Bronchus fibroblast of lung (primary cell): ENCODE measurements around the gene NDUFV1. TPM values are rescaled to one million over a fixed set of nuclear protein-coding genes. Genes with fewer than 3 reads are reported as not detected.

Experiments
- total RNA-seq: library from RNA; depleted of rRNA; stranded (reverse); fragments of >200 nt; gene quantifications from 2 replicates; pipeline ENCODE4 v1.2.3, GENCODE V29; 2015

The NDUFV1 gene
- 230 and 237 TPM in 2 replicates for total RNA-seq

GRCh38 chr11:67606492-67607295, at the start of gene NDUFV1:
Gene NDUFV1, plus strand, starts transcription at chr11:67606936. Its CDS starts 69 bp downstream, at chr11:67607005.

GRCh38 chr11:67583247-67584204, 23.2 kb upstream of the NDUFV1 start, which contains the start of gene GSTP1:
Gene GSTP1, plus strand, starts transcription at chr11:67583812. Its CDS starts 32 bp downstream, at chr11:67583844.

GRCh38 chr11:67629386-67630227, 22.9 kb downstream of the NDUFV1 start, which contains the start of gene NUDT8:
Gene NUDT8, minus strand, starts transcription at chr11:67629937. Its CDS starts 26 bp downstream, at chr11:67629911.

GRCh38 chr11:67639438-67639859, 32.7 kb downstream of the NDUFV1 start, which contains the start of gene TBX10:
Gene TBX10, minus strand, starts transcription at chr11:67639763. Its CDS starts 291 bp downstream, at chr11:67639472.

Other genes starting within 250 kb of the NDUFV1 start
- gene CLCF1, start 233.3 kb upstream of the NDUFV1 start, total RNA-seq = 4.0 and 5.4 TPM in 2 replicates
- 8.6 and 9.6 TPM in 2 replicates for gene RAD9A, start 214.9 kb upstream of the NDUFV1 start, total RNA-seq
- 202 and 225 TPM in 2 replicates for gene PPP1CA, start 205.1 kb upstream of the NDUFV1 start, total RNA-seq
- not detected in 2 replicates for gene TBC1D10C, start 202.9 kb upstream of the NDUFV1 start, total RNA-seq
- not detected in 2 replicates for gene CARNS1, start 191.3 kb upstream of the NDUFV1 start, total RNA-seq
- 55.2 and 65.4 TPM in 2 replicates for gene RPS6KB2, start 178.4 kb upstream of the NDUFV1 start, total RNA-seq
- gene PTPRCAP, start 169.3 kb upstream of the NDUFV1 start, total RNA-seq = 0.45 TPM in 1 of 2 replicates, not detected in the other
- 75.3 and 84.4 TPM in 2 replicates for gene CORO1B, start 163.5 kb upstream of the NDUFV1 start, total RNA-seq
- not detected in 2 replicates for gene GPR152, start 154.2 kb upstream of the NDUFV1 start, total RNA-seq
- not detected in 2 replicates for gene CABP4, start 151.6 kb upstream of the NDUFV1 start, total RNA-seq
- gene TMEM134, start 137.7 kb upstream of the NDUFV1 start, total RNA-seq = 30.0 and 53.1 TPM in 2 replicates
- gene AIP, start 123.9 kb upstream of the NDUFV1 start, total RNA-seq = 57.7 and 69.6 TPM in 2 replicates
- gene PITPNM1, start 101.6 kb upstream of the NDUFV1 start, total RNA-seq = 19.5 and 22.7 TPM in 2 replicates
- gene CDK2AP2, start 98.8 kb upstream of the NDUFV1 start, total RNA-seq = 42.4 and 45.6 TPM in 2 replicates
- gene CABP2, start 83.5 kb upstream of the NDUFV1 start, total RNA-seq = not detected in 2 replicates
- gene GSTP1, start 23.1 kb upstream of the NDUFV1 start, total RNA-seq = 1,003 and 1,137 TPM in 2 replicates
- gene NUDT8, start 23.0 kb downstream of the NDUFV1 start, total RNA-seq = 25.3 and 29.1 TPM in 2 replicates
- not detected in 2 replicates for gene TBX10, start 32.8 kb downstream of the NDUFV1 start, total RNA-seq
- not detected in 2 replicates for gene ACY3, start 43.8 kb downstream of the NDUFV1 start, total RNA-seq
- not detected in 2 replicates for gene ALDH3B2, start 67.7 kb downstream of the NDUFV1 start, total RNA-seq